GM10266 (cell line): ENCODE data around the gene PANX1.

ENCODE experiments used
- DNase-seq: peaks from one replicate; pipeline ENCODE4 v3.0.0; 2012; ENCODE audit errors: extremely low spot score
- CTCF ChIP-seq: IDR thresholded peaks from 2 replicates; pipeline ENCODE4 v1.5.1; 2012; ENCODE audit warnings: mild to moderate bottlenecking, low read depth; ENCODE audit not compliant: control insufficient read depth, insufficient read depth; ENCODE audit errors: missing control alignments

The PANX1 gene

GRCh38 chr11:94179696-94180095 lies 51.1 kb downstream of the PANX1 start:
- TF ChIP-seq CTCF = no peak
- no peak for DNase-seq

GRCh38 chr11:94181526-94181925 lies 52.9 kb downstream of the PANX1 start:
- no peak for TF ChIP-seq CTCF

GRCh38 chr11:94181943-94182342 lies 53.3 kb downstream of the PANX1 start:
- no peak for DNase-seq

More at GRCh38 chr11:94181526-94181925, 52.9 kb downstream of the PANX1 start:
- DNase-seq = no peak

GRCh38 chr11:94183251-94183885 lies 54.7 kb downstream of the PANX1 start:
- no peak for TF ChIP-seq CTCF
- no peak for DNase-seq

More at GRCh38 chr11:94181943-94182342, 53.3 kb downstream of the PANX1 start:
- no peak for TF ChIP-seq CTCF

GRCh38 chr11:94183886-94184264 lies 55.2 kb downstream of the PANX1 start:
- DNase-seq = peak; percentile 55
- peak; percentile 85 for TF ChIP-seq CTCF

- DNase-seq = no peak
- TF ChIP-seq CTCF = no peak
Measured at GRCh38 chr11:94184362-94184761, 55.7 kb downstream of the PANX1 start.

GRCh38 chr11:94184846-94185245 lies 56.2 kb downstream of the PANX1 start:
- no peak for TF ChIP-seq CTCF
- DNase-seq = no peak
